GM18498 (cell line): Measurements from ENCODE around the gene ACTG1.

ENCODE experiments used
- ATAC-seq: cut with Tn5 transposase; IDR thresholded peaks from one replicate; pipeline ENCODE4 v1.9.1; 2021; ENCODE audit warnings: mild to moderate bottlenecking, moderate library complexity; ENCODE audit not compliant: unreplicated experiment

The ACTG1 gene

GRCh38 chr17:81483085-81483861, 29.3 kb downstream of the ACTG1 start:
- no peak for ATAC-seq

- no peak for ATAC-seq
Measured at GRCh38 chr17:81482673-81483072, 29.9 kb downstream of the ACTG1 start.

GRCh38 chr17:81481815-81482505, 30.6 kb downstream of the ACTG1 start:
- no peak for ATAC-seq

GRCh38 chr17:81481073-81481799, 31.4 kb downstream of the ACTG1 start:
- no peak for ATAC-seq

GRCh38 chr17:81480140-81481072, 32.2 kb downstream of the ACTG1 start:
- ATAC-seq: no peak

- no peak for ATAC-seq
Measured at GRCh38 chr17:81479175-81480071, 33.2 kb downstream of the ACTG1 start.

GRCh38 chr17:81478119-81478518, 34.5 kb downstream of the ACTG1 start:
- no peak for ATAC-seq

- ATAC-seq: no peak
Measured at GRCh38 chr17:81477173-81477572, 35.4 kb downstream of the ACTG1 start.

GRCh38 chr17:81476635-81477034, 36.0 kb downstream of the ACTG1 start:
- ATAC-seq: no peak

- ATAC-seq: no peak
Measured at GRCh38 chr17:81476097-81476496, 36.5 kb downstream of the ACTG1 start.

GRCh38 chr17:81474958-81475357, 37.6 kb downstream of the ACTG1 start:
- ATAC-seq: no peak

- no peak for ATAC-seq
Measured at GRCh38 chr17:81473019-81473418, 39.6 kb downstream of the ACTG1 start.

GRCh38 chr17:81471818-81472456, 40.7 kb downstream of the ACTG1 start:
- ATAC-seq: no peak

- ATAC-seq: no peak
Measured at GRCh38 chr17:81470944-81471817, 41.4 kb downstream of the ACTG1 start.

- no peak for ATAC-seq
Measured at GRCh38 chr17:81470270-81470943, 42.2 kb downstream of the ACTG1 start.

- ATAC-seq: no peak
Measured at GRCh38 chr17:81469266-81469665, 43.3 kb downstream of the ACTG1 start.

GRCh38 chr17:81468770-81469121, 43.9 kb downstream of the ACTG1 start:
- ATAC-seq: no peak
